GM10847 (cell line): ENCODE measurements around the gene RBM33.

Experiments used
- POLR2A ChIP-seq: IDR thresholded peaks from 2 replicates; pipeline ENCODE4 v1.6.1; 2011; ENCODE audit not compliant: insufficient read length; ENCODE audit errors: extremely low read depth

RBM33 gene

GRCh38 chr7:155648752-155649339, 4.4 kb downstream of the RBM33 start:
- TF ChIP-seq POLR2A = no peak

- no peak for TF ChIP-seq POLR2A
Observed at GRCh38 chr7:155649588-155649987, 5.1 kb downstream of the RBM33 start.

- no peak for TF ChIP-seq POLR2A
Observed at GRCh38 chr7:155652156-155653114, 8.0 kb downstream of the RBM33 start.

- TF ChIP-seq POLR2A = no peak
Observed at GRCh38 chr7:155653803-155654202, 9.3 kb downstream of the RBM33 start.

- no peak for TF ChIP-seq POLR2A
Observed at GRCh38 chr7:155656891-155657290, 12.4 kb downstream of the RBM33 start.

GRCh38 chr7:155660059-155660757, 15.7 kb downstream of the RBM33 start:
- no peak for TF ChIP-seq POLR2A

- TF ChIP-seq POLR2A = no peak
Observed at GRCh38 chr7:155660758-155661093, 16.3 kb downstream of the RBM33 start.

- TF ChIP-seq POLR2A = no peak
Observed at GRCh38 chr7:155662343-155663043, 18.0 kb downstream of the RBM33 start.

- TF ChIP-seq POLR2A = no peak
Observed at GRCh38 chr7:155663937-155664336, 19.5 kb downstream of the RBM33 start.

- TF ChIP-seq POLR2A = no peak
Observed at GRCh38 chr7:155665079-155665956, 20.9 kb downstream of the RBM33 start.

- no peak for TF ChIP-seq POLR2A
Observed at GRCh38 chr7:155665957-155666287, 21.5 kb downstream of the RBM33 start.

GRCh38 chr7:155667241-155667829, 22.9 kb downstream of the RBM33 start:
- no peak for TF ChIP-seq POLR2A

GRCh38 chr7:155669717-155670505, 25.4 kb downstream of the RBM33 start:
- no peak for TF ChIP-seq POLR2A
